Tibial nerve (tissue), 4 donors: Measurements from ENCODE around the gene TDG.

ENCODE experiments used
- CTCF ChIP-seq, 5 experiments: fragments of 200-600 bp in 3 of 5; fragments of 450-650 bp in 2 of 5; sonication (generic) in 3 of 5; IDR thresholded peaks; one replicate each; pipeline ENCODE4 v1.5.1; 2016 to 2019; ENCODE audit warnings: antibody characterized with exemption in 5 of 5, mild to moderate bottlenecking in 3 of 5, moderate library complexity in 2 of 5
- EP300 ChIP-seq, 2 donors: sonication (generic); formaldehyde crosslinking; IDR thresholded peaks; one replicate each; pipeline ENCODE4 v1.6.1; 2017; ENCODE audit warnings: antibody characterized with exemption in 2 of 2, mild to moderate bottlenecking in 1 of 2
- POLR2A ChIP-seq, 2 donors: fragments of 450-650 bp; IDR thresholded peaks; one replicate each; pipeline ENCODE4 v1.6.1; 2017; ENCODE audit warnings: antibody characterized with exemption in 2 of 2, mild to moderate bottlenecking in 2 of 2, moderate library complexity in 2 of 2

DNA sequence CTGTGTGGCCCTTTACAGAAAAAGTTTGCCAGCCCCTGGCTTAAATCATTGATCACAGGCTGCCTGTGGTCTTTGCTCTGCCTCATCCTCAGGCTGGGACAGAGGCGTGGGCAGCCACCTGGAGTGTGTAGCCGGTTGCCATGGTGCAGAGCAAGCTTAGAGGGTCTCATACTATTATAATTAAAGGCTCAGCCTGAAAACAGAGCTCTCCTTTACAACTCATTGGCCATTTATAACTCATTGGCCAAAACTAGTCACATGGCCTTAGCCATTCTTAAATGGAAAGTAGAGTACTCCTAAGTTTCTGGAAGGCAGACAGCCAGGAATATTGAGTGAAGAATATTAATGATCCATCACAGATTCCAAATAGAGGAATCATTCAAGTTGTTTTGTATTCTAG lies 32.4 kb upstream of the TDG start:
- TF ChIP-seq POLR2A (IDR thresholded peaks at IDR 0.05) = no peak
- TF ChIP-seq CTCF (IDR thresholded peaks at IDR 0.05) = no peak
- no peak for TF ChIP-seq EP300 (IDR thresholded peaks at IDR 0.05)
